PFSK-1 (cell line): ENCODE results near the gene PIK3R5.

ENCODE experiments used
- POLR2AphosphoS5 ChIP-seq: IDR thresholded peaks from 2 replicates; pipeline ENCODE4 v1.6.1; 2012; ENCODE audit warnings: low read depth, mild to moderate bottlenecking, control low read depth, low read length, moderate library complexity
- TF ChIP-seq, protein P1 (sequence below), 2 experiments: IDR thresholded peaks; 2 replicates each; pipeline versions ENCODE4 v1.6.1 to v1.8.0; 2011 to 2012; ENCODE audit warnings: low read depth in 2 of 2, low read length in 2 of 2, control low read depth in 1 of 2, inconsistent platforms in 1 of 2, mild to moderate bottlenecking in 1 of 2, moderate library complexity in 1 of 2; ENCODE audit not compliant: insufficient read depth in 1 of 2

DNA sequence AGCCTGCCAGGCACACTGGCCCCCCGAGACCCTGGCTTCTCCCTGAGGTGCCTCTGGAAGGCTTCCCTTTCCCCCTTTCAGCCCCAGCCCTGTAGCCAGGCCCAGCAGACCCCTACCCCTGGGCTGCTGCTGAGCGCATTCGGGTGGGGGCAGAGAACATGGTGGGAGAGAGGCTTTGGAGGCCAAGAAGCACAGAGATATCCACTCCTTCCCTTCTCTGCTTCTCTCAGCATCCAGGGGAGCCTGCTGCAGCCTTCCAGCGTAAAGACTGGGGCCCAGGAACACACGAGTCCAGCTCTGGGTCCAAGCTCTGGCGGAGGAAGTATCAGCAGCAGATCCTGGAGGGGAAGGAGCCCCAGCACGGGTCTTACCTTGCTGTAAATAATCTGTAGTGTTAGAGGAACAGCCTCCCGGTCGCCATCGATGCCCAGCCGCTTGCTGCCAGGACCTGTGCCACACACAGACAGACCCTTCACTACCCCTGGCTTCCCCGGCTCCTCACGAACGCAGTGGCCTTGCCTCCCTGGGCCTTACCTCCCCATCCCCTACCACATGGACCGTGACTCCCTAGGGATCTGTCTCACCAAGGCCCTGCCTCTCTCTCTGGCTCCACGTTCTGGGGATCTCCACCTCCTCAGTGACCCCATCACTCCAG is 81.0 kb downstream of the PIK3R5 start:
- TF ChIP-seq POLR2AphosphoS5, result no peak
- TF ChIP-seq, protein P1, sequence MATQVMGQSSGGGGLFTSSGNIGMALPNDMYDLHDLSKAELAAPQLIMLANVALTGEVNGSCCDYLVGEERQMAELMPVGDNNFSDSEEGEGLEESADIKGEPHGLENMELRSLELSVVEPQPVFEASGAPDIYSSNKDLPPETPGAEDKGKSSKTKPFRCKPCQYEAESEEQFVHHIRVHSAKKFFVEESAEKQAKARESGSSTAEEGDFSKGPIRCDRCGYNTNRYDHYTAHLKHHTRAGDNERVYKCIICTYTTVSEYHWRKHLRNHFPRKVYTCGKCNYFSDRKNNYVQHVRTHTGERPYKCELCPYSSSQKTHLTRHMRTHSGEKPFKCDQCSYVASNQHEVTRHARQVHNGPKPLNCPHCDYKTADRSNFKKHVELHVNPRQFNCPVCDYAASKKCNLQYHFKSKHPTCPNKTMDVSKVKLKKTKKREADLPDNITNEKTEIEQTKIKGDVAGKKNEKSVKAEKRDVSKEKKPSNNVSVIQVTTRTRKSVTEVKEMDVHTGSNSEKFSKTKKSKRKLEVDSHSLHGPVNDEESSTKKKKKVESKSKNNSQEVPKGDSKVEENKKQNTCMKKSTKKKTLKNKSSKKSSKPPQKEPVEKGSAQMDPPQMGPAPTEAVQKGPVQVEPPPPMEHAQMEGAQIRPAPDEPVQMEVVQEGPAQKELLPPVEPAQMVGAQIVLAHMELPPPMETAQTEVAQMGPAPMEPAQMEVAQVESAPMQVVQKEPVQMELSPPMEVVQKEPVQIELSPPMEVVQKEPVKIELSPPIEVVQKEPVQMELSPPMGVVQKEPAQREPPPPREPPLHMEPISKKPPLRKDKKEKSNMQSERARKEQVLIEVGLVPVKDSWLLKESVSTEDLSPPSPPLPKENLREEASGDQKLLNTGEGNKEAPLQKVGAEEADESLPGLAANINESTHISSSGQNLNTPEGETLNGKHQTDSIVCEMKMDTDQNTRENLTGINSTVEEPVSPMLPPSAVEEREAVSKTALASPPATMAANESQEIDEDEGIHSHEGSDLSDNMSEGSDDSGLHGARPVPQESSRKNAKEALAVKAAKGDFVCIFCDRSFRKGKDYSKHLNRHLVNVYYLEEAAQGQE (IDR thresholded peaks at IDR 0.05; ENCODE audit: insufficient read depth in 1 of 2, low read depth in 2 of 2, low read length in 2 of 2), result no peak
